ENCODE results near the gene FMN1.

DNA sequence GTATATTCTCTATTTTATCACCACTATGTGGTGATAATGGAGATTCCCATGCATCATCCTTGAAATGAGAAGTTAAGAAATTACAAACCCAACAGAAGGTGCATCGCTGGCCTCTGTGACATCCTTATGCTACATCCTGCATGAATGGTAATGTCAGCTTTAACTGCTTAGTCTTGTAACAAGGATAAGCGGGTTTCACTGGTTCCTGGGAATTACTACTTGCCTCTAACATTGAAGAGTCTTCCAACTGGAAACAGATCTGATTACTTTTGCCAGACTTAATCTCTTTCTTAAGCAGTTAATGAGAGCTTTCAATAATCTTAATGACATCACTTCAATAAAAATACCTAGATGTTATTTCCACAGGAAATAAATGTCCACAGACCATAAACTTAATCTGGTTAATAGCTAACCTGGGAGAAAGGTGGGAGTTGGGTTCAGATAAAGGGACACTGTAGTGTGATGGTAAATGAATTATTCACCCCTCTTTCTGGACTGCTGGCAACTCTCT, 44.0 kb downstream of the FMN1 start:
- no peak for TF ChIP-seq TARDBP (IDR thresholded peaks at IDR 0.05)
- TF ChIP-seq BHLHE40 (IDR thresholded peaks at IDR 0.05; ENCODE audit: borderline replicate concordance), result no peak
- no peak for TF ChIP-seq SP1 (IDR thresholded peaks at IDR 0.05)
- no peak for TF ChIP-seq FOXK2 (IDR thresholded peaks at IDR 0.05)
- TF ChIP-seq LEF1 (IDR thresholded peaks at IDR 0.05; ENCODE audit: borderline replicate concordance), result no peak
- no peak for TF ChIP-seq ARNT (IDR thresholded peaks at IDR 0.05)
- no peak for TF ChIP-seq ELF4 (IDR thresholded peaks at IDR 0.05)
- TF ChIP-seq ZNF384 (IDR thresholded peaks at IDR 0.05), result no peak
- no peak for TF ChIP-seq HDGF (IDR thresholded peaks at IDR 0.05; ENCODE audit: borderline replicate concordance)
- TF ChIP-seq FOXM1 (IDR thresholded peaks at IDR 0.05; ENCODE audit: borderline replicate concordance), result no peak

Data from HEK293T (cell line).